Smooth muscle cell of the brain vasculature (primary cell): ENCODE data around the gene GATA1.
"Not testable (repeated sequence)": the region's sequence is repeated elsewhere in the genome, so short reads cannot be mapped to it uniquely, and the experiment has no call there.

Source experiments
- DNase-seq: peaks from one replicate; pipeline ENCODE4 v3.0.0-alpha.2; 2012; ENCODE audit warnings: low read depth, low spot score

GATA1 gene

DNA sequence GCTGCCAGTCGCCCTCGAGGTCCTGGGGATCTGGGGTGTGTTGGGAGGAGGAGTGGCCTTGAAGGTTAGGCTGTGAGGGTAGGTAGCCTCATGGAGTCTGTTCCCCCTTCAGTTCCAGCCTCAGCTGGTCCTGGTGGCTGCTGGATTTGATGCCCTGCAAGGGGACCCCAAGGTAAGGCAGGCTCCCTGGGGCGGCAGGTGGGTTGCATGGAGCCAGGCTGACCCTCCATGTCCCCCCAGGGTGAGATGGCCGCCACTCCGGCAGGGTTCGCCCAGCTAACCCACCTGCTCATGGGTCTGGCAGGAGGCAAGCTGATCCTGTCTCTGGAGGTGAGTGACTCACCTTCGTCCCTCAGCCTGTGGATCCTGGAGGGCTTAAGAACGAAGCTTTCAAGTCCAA, 28.3 kb downstream of the GATA1 start:
- no peak for DNase-seq

DNA sequence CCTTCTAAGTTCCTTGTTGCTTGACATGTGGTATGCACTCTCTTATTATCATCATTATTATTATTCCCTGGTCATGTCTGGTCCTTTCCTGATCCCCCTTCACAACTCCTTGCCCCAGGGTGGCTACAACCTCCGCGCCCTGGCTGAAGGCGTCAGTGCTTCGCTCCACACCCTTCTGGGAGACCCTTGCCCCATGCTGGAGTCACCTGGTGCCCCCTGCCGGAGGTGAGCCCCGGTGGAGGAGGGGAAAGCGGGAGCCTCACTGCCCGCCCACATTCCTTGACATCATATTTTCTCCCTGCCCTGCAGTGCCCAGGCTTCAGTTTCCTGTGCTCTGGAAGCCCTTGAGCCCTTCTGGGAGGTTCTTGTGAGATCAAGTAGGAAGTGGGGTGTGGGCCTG, 28.9 kb downstream of the GATA1 start:
- no peak for DNase-seq

DNA sequence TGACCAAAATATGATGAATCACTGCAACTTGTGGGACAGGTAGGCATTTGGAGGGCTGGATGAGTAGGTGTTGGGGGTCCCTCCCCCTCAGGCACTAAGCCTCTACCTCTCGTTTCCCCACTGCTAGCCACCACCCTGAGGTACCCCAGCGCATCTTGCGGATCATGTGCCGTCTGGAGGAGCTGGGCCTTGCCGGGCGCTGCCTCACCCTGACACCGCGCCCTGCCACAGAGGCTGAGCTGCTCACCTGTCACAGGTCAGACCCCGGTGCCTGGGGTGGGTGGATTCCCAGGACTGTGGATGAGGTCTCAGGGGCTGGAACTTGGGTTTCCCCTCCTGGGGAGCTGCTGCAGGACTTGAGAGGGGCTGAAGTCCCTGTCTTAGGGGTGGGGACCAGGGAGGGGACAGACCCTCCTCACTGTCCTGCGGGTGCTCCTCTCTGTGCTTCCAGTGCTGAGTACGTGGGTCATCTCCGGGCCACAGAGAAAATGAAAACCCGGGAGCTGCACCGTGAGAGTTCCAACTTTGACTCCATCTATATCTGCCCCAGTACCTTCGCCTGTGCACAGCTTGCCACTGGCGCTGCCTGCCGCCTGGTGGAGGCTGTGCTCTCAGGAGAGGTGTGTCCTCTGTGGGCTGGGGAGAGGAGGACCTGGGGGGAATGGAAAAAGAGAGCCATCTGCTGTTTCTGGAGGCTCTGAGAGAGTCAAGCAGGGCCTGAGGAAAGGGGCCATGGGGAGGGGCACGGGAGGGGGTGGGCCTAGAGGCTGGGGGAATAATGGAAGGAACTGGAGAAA, 29.8 kb downstream of the GATA1 start:
- DNase-seq: no peak

DNA sequence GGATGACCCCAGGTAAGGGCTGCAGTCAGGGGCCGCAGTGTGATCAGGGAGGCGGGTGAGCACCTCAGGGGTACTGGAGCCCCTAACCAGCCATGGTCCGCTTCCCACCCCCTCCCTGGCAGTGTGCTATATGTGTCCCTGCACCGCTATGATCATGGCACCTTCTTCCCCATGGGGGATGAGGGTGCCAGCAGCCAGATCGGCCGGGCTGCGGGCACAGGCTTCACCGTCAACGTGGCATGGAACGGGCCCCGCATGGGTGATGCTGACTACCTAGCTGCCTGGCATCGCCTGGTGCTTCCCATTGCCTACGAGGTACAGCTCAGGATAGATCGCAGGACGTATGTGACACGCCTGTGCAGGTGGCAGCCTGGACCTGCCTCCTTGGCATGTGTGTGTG, 31.7 kb downstream of the GATA1 start:
- DNase-seq: no peak

DNA sequence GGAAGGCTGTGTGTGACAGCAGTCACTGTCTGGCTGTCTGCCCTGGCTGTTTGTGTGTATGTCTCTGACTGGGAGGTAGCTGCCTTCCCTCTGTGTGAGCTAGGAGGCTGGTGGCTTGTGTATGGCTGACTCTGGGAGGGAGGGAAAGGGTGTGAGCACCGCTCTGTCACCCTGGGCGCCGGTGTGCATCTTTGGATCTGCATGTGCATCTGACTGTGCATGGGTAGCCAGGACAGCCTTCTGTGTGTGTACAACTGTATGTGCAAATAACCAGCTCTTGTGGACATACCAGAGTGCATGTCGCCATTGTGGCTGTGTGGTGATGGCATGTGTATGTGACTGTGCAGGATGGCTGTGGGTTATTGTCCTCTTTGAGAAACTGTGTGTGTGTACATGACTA, 32.5 kb downstream of the GATA1 start:
- no peak for DNase-seq

DNA sequence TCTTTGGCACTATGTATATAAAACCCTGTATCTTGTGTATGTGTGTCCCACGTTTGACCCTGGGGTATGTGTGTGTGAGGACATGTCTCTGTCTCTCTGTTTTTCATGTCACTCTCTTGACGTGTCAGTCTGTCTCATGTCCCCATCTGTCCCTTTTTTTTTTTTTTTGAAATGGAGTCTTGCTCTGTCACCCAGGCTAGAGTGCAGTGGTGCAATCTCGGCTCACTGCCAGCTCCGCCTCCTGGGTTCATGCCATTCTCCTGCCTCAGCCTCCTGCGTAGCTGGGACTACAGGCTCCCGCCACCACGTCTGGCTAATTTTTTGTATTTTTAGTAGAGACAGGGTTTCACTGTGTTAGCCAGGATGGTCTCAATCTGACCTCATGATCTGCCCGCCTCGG, 33.0 kb downstream of the GATA1 start:
- not testable (repeated sequence) for DNase-seq

DNA sequence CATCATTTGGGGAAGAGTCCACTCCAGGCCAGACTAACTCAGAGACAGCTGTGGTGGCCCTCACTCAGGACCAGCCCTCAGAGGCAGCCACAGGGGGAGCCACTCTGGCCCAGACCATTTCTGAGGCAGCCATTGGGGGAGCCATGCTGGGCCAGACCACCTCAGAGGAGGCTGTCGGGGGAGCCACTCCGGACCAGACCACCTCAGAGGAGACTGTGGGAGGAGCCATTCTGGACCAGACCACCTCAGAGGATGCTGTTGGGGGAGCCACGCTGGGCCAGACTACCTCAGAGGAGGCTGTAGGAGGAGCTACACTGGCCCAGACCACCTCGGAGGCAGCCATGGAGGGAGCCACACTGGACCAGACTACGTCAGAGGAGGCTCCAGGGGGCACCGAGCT, 36.7 kb downstream of the GATA1 start:
- no peak for DNase-seq

DNA sequence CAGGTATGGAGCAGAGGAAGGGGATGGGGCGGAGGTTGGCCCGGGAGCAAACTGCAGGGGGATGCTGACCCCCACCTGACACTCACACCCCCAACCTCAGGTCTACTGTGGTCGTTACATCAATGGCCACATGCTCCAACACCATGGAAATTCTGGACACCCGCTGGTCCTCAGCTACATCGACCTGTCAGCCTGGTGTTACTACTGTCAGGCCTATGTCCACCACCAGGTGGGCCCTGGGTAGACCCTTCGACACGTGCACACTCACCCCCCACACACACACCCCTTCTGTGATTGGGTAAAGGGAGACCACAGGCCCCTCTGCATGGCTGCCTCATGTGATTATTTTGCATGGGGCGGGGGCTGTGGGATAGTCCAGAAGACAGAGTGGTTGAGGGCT, 37.7 kb downstream of the GATA1 start:
- no peak for DNase-seq

DNA sequence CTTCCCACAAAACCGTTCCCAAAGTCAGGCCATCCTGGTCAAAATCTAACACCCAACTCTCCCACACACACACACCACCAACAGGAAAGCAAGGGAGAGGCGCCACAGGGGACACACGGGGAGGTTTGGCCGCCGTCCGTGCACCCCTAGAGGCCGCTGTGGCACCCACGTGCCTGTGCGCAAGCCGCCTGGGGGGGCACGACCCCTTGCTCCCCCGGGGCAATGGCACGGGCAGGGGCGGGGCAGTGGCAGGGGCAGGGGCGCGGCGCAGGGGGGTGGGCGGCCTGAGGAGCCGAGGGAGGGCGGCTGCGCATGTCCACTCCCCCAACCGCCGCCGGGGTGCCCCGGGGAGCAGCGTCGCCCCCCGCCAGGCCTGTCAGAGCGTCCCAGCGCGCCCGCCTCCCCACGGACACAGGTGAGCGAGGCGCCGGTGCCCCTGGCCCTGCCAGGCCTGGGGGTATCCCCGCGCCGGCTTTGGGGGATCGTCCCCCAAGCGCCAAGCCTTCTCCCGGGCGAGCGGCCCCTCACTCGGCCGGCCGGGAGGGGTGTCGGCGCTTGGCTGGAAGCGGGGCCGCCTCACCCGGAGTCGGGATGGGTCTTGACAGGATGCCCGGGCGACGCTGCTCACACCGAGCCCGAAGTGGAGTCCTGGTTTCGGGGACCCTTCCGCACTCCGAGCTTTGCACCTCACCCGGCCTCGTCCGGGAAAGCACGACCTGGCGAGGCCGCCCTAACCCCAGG, 39.9 kb downstream of the GATA1 start, which contains the start of gene ERAS:
Gene ERAS (plus strand): TSS at position 379 of the 741 bp plus-strand sequence. CDS start 2,611 bp downstream, outside the sequence.
- no peak for DNase-seq

DNA sequence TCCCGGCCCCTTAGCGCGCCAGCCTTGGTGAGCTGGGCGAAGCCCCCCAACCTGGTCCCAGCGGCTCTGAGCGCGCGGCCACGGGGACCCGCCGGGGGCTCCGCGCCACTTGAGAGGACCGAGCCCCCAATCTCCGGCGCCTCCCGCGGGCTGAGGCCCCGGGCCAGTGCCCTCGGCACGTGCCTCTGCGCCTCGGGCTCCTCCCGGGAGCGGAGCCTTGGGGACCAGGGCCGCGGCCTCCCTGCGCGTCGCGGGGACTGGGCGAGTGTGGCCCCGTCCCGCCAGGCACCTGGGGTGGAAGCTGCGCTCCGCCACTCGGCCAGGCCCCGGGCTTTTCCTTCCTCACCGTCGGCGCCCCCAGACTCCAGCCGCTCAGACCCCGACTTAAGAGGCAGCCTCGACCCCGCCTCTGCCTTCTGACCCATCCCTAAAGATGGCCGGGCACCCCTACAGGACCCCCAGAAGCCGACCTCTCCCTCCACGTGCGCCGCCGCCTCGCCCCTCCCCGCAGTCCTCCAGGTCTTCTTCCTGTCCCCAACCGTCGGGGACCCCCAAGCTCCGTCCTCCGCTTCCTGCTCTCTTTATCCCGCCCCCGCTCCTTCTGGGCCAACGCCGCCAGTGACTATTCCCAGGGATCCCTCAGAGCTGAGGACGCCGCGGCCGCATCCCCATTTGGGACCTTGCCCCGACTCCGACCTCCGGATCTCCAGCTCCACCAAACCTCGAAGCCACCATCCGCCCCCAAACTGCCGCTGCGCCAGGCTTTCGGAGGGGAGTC, 40.7 kb downstream of the GATA1 start:
- DNase-seq: no peak

DNA sequence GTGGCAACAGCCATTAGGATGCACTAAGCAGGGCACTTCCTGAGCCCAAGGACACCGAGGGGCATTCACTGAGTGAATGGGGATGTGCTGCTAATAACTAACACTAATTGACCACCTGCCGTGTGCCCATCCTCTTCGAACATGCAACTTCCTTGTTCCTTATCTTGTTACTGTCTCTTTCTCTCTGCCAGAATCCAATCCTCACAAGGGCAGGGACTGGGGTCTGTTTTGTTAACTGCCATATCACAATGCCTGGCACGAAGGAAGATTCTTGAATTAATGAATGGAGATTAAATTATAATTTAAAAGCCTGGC, 41.2 kb downstream of the GATA1 start:
- DNase-seq: no peak

DNA sequence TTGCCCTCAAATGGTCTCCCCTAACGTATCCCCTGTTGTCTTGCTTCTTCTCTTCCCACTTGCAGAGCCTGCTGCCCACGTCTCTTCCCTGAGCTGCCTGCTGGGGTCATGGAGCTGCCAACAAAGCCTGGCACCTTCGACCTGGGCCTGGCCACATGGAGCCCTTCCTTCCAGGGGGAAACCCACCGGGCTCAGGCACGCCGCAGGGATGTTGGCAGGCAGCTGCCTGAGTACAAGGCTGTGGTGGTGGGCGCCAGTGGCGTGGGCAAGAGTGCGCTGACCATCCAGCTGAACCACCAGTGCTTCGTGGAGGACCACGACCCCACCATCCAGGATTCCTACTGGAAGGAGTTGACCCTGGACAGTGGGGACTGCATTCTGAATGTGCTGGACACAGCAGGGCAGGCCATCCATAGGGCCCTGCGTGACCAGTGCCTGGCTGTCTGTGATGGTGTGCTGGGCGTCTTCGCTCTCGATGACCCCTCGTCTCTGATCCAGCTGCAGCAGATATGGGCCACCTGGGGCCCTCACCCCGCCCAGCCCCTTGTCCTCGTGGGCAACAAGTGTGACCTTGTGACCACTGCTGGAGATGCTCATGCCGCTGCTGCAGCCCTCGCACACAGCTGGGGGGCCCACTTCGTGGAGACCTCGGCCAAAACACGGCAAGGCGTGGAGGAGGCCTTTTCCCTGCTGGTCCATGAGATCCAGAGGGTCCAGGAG, 42.8 kb downstream of the GATA1 start:
- no peak for DNase-seq

DNA sequence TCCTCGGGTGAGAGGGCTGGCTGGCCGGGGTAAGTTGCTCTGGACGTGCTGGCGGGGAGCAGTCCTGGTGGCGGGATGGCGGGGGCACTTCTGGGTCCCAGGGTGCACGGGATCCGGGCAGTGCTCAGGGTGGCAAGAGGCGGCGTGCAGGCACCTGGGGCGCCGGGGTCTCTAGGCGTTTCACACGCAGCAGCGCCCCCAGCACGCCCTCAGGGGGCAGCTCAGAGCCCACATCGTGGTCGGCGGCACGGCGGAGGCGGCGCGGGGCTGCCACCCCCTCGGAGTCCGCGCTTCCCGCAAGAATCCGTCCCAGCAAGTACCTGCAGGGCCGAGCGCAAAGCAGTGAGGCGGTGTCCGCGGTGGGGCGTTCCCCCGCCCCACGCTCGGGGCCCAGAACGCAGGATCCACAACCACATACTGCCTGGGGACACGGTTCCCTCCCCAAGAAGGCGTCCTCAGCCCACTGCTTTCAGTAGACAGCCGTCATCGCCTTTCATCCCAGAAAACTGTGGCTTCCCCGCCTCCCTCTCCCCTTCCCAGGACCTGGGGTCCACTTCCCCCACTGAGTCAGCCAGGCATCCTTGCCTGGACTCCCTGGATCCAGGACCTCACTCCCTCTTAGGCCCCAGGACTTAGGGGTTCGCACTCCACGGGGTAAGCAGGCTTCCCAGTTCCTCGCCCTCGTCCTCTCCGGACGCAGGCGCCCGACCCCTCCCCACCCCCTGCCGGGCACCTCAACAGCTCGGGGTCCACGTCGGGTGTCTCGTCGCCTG, 44.9 kb downstream of the GATA1 start:
- DNase-seq: no peak

DNA sequence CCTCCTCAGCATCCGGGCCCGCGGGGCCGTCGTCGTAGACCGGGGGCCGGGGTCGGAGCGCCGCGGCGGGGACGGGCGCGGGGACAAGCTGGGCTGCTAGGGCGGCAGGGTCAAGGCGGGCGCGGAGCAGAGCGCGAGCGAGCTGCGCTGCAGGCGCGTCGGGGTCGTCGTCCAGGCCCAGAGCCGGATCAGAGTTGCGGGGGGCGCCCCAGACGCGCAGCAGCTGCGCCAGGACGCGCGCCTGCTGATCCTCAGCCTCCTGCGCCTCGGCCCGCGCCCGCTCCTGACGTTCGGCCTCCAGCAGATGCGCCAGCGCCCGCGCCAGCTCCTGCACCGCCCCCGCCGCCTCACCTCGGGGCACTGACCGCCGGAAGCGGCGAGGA, 45.5 kb downstream of the GATA1 start:
- DNase-seq: no peak

DNA sequence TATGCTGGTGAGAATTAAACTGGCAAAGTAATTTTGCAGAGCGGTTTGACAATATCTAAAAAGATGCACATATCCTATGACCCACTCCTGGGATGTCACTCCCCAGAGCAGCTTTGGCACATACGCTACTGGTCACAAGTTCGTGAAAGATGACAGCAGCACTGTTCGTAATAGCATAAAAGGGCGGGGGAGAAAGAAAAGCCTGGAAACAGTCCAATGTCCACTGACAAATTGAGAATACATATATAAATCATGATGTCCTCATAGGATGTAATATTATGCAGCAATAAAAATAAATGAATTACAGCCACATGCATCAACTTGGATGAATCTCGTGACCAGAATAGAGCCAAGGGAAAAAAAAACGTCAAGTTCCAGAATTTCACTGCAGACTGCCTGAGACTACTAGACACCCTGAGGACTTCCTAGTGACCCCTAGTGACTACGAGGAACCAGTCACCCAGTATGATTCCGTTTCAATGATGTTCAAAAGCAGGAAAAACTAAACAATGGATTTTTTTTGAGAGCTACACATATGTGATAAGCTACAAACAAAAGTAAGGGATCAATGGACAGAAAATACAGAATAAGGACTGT, 47.2 kb downstream of the GATA1 start:
- DNase-seq: no peak

DNA sequence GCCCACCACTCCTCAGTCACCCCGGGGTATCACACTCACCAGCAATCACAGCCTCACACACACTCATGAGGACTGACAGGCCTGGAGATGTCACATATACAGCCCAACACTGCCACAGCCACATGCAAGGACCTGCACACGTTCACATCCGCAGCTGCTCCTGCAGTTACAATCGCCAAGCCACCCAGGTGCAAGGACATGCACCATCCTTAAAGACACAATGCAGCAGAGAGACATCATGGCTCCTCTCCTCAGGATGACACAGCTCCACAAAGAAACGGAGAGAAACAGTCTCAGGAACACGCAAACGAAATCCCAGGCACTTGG, 48.0 kb downstream of the GATA1 start:
- DNase-seq: no peak

DNA sequence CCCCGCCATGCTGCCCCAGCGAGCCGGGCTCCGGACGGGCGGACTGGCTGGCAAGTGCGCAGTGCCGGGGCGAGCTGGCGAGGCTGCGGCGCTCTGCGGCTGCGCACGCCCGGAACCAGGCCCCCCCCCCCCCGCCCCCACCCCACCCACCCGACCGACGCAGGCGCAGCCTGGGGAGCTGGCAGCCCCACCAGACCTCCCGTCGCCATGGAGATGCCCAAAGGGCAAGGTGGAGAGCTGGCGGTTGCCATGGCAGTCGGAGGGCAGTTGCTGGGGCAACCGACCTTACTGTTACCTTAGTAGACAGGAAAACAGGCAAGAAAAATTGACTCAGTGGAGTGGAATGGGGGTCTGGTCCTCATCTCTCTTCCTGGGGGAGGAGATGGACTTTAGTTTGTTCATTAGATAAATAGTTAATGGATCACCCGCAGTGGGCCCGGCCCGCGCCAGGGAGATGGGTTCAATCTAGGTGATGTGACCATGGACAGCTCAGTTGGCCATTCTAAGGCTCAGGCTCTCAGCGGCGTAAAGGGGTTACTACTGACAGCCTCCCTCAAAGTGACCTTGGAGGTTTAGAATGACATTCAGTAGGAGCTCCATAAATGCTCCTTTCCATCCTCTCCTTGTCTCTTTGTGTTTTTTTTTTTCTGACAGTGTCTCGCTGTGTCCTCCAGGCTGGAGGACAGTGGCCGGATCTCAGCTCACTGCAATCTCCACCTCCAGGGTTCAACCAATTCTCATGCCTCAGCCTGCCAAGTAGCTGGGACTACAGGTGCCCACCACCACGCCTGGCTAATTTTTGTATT, 49.3 kb downstream of the GATA1 start, which contains the start of gene PCSK1N:
Gene PCSK1N (minus strand): TSS at position 87 of the 806 bp plus-strand sequence. CDS start 78 bp downstream, at position 9.
- DNase-seq: no peak

DNA sequence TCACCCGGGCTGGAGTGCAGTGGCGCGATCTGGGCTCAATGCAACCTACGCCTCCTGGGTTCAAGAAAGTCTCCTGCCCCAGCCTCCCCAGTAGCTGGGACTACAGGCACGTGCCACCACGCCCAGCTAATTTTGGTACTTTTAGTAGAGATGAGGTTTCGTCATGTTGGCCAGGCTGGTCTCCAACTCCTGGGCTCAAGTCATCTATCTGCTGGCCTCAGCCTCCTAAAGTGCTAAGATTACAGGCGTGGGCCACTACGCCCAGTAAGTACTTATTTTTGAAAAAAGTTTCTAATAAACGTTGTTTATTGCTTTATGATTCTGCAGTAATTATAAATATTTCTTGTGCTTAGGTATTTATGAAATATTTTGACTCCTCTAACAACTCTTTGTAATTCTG, 53.3 kb downstream of the GATA1 start:
- no peak for DNase-seq
